ENCODE results near the gene FGF18.

FGF18 gene

DNA sequence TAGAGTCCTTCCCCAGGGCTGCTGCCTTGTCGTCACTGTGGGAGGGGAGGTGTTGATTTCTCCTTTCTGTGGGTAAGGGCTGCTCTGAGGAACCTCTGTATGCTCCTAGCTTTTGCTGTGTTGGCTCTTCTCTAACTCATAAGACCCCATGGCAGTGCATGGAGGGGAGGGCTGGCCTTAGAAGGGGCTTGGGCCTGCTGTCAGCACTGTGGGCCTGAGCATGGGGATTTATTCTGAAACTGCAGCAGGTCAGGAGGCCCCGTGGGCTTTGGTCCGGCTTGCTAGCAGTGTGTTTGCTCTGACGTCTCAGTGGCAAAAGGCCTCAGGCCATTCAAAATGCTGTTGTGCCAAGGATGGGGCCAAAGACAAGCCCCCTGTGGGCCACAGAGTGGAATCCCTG, 6.8 kb downstream of the FGF18 start:
- Histone ChIP-seq H3K4me2 (ENCODE audit: low read depth, low read length, poor library complexity, severe bottlenecking) (no peak overlapping the region), H3K27me3 (ENCODE audit: insufficient read depth, low read length, poor library complexity, severe bottlenecking) (no peaks in the 10 kb centered on the region), H3K36me3 (ENCODE audit: insufficient read depth, low read length) (no peaks in the 10 kb centered on the region), H3F3A (ENCODE audit: low read depth) (no peaks in the 10 kb centered on the region), H2AFZ (ENCODE audit: low read length) (no peak overlapping the region), H3K9me3 (ENCODE audit: insufficient read depth, low read depth, low read length) (no peaks in the 10 kb centered on the region), H3K79me2 (ENCODE audit: insufficient read depth, low read length) (no peaks in the 10 kb centered on the region), H3K4me3 (ENCODE audit: low read length, poor library complexity, severe bottlenecking) (no peak overlapping the region), H3K4me1 (ENCODE audit: insufficient read depth, low read length, poor library complexity, severe bottlenecking) (no peaks in the 10 kb centered on the region), H3K9ac (ENCODE audit: low read depth, low read length, poor library complexity, severe bottlenecking) (no peak overlapping the region), H4K20me1 (ENCODE audit: insufficient read depth, low read length, poor library complexity, severe bottlenecking) (no peaks in the 10 kb centered on the region), H3K9me2 (replicated peaks; ENCODE audit: low read depth, low read length) (no peaks in the 10 kb centered on the region)
- TF ChIP-seq, protein P1, sequence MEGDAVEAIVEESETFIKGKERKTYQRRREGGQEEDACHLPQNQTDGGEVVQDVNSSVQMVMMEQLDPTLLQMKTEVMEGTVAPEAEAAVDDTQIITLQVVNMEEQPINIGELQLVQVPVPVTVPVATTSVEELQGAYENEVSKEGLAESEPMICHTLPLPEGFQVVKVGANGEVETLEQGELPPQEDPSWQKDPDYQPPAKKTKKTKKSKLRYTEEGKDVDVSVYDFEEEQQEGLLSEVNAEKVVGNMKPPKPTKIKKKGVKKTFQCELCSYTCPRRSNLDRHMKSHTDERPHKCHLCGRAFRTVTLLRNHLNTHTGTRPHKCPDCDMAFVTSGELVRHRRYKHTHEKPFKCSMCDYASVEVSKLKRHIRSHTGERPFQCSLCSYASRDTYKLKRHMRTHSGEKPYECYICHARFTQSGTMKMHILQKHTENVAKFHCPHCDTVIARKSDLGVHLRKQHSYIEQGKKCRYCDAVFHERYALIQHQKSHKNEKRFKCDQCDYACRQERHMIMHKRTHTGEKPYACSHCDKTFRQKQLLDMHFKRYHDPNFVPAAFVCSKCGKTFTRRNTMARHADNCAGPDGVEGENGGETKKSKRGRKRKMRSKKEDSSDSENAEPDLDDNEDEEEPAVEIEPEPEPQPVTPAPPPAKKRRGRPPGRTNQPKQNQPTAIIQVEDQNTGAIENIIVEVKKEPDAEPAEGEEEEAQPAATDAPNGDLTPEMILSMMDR (conservative IDR thresholded peaks at IDR 0.05; ENCODE audit: low read length): no peak
- TF ChIP-seq EZH2phosphoT487 (IDR thresholded peaks at IDR 0.05; ENCODE audit: borderline replicate concordance): no peak

DNA sequence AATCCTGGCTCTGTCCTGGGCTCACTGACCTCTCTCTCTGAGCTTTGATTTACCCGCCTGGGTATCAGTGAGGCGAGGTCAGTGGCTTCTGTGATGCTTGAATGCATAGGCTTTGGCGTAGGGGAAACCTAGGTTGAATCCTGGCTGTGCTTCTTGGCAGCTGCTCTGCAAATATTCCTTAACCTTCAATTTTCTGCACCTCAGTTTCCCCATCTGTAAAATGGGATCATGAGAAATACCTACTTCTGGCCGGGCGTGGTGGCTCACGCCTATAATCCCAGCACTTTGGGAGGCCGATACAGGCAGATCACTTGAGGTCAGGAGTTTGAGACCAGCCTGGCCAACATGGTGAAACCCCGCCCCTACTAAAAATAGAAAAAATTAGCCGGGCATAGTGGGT, 7.2 kb downstream of the FGF18 start:
- H3K27me3 ChIP-seq (ENCODE audit: insufficient read depth, low read length, poor library complexity, severe bottlenecking): no peaks in the 10 kb centered on the region
- no peaks in the 10 kb centered on the region for H4K20me1 ChIP-seq (ENCODE audit: insufficient read depth, low read length, poor library complexity, severe bottlenecking)
- no peak overlapping the region for H3K4me2 ChIP-seq (ENCODE audit: low read depth, low read length, poor library complexity, severe bottlenecking)
- H3K9me2 ChIP-seq (replicated peaks; ENCODE audit: low read depth, low read length): no peaks in the 10 kb centered on the region
- no peaks in the 10 kb centered on the region for H3F3A ChIP-seq (ENCODE audit: low read depth)
- no peak overlapping the region for H3K4me3 ChIP-seq (ENCODE audit: low read length, poor library complexity, severe bottlenecking)
- no peak overlapping the region for H2AFZ ChIP-seq (ENCODE audit: low read length)
- H3K4me1 ChIP-seq (ENCODE audit: insufficient read depth, low read length, poor library complexity, severe bottlenecking): no peaks in the 10 kb centered on the region
- no peaks in the 10 kb centered on the region for H3K79me2 ChIP-seq (ENCODE audit: insufficient read depth, low read length)
- H3K9me3 ChIP-seq (ENCODE audit: insufficient read depth, low read depth, low read length): no peaks in the 10 kb centered on the region
- TF ChIP-seq, protein P1 (conservative IDR thresholded peaks at IDR 0.05; ENCODE audit: low read length): no peak
- TF ChIP-seq EZH2phosphoT487 (IDR thresholded peaks at IDR 0.05; ENCODE audit: borderline replicate concordance): no peak
- H3K36me3 ChIP-seq (ENCODE audit: insufficient read depth, low read length): no peaks in the 10 kb centered on the region
- H3K9ac ChIP-seq (ENCODE audit: low read depth, low read length, poor library complexity, severe bottlenecking): no peak overlapping the region

DNA sequence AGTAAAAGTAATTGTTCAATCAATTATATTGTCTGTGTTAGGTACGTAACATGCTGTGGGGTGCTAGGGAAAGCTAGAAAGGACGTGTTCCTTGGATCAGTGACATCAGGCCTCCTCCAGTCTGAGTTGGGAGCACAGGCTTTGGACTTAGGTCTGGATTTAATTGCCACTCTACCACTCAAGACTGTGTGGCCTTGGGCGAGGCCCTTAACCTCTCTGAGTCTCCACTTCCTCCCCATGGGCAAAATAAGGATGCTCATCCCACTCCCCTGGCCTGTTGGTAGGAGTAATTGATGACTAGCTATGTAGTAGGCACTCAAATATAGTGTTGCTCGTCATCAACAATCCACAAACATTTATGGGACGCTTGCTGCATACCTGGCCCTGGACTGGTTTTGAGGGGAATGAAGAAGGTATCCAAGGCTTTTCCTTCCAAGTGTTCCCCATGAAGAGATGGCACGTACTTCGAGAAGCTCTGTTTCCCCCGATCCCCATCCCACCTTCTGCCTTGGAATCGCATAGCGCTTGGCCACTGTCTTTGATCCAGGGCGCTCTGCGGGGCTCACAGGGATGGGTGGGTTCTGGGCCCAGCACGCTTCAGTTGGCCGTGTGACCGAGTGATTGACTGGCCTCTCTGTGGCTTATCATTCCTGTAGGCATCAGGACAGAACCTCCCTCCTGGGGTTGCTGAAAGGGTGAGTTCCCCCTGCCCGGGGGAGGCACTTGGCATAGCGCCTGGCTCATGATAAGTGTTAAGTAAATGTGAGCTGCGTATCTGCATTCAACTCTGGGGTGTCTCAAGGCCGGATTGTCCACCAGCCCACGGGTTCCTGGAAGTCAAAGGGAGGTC, 8.1 kb downstream of the FGF18 start:
- H3K4me2 ChIP-seq (ENCODE audit: low read depth, low read length, poor library complexity, severe bottlenecking): no peak overlapping the region
- H4K20me1 ChIP-seq (ENCODE audit: insufficient read depth, low read length, poor library complexity, severe bottlenecking): no peaks in the 10 kb centered on the region
- TF ChIP-seq EZH2phosphoT487 (IDR thresholded peaks at IDR 0.05; ENCODE audit: borderline replicate concordance): no peak
- TF ChIP-seq, protein P1 (conservative IDR thresholded peaks at IDR 0.05; ENCODE audit: low read length): no peak
- no peaks in the 10 kb centered on the region for H3K79me2 ChIP-seq (ENCODE audit: insufficient read depth, low read length)
- H3F3A ChIP-seq (ENCODE audit: low read depth): no peaks in the 10 kb centered on the region
- no peak overlapping the region for H2AFZ ChIP-seq (ENCODE audit: low read length)
- H3K36me3 ChIP-seq (ENCODE audit: insufficient read depth, low read length): no peaks in the 10 kb centered on the region
- no peaks in the 10 kb centered on the region for H3K9me3 ChIP-seq (ENCODE audit: insufficient read depth, low read depth, low read length)
- H3K4me3 ChIP-seq (ENCODE audit: low read length, poor library complexity, severe bottlenecking): no peak overlapping the region
- H3K27me3 ChIP-seq (ENCODE audit: insufficient read depth, low read length, poor library complexity, severe bottlenecking): no peaks in the 10 kb centered on the region
- no peak overlapping the region for H3K9ac ChIP-seq (ENCODE audit: low read depth, low read length, poor library complexity, severe bottlenecking)
- no peaks in the 10 kb centered on the region for H3K4me1 ChIP-seq (ENCODE audit: insufficient read depth, low read length, poor library complexity, severe bottlenecking)
- H3K9me2 ChIP-seq (replicated peaks; ENCODE audit: low read depth, low read length): no peaks in the 10 kb centered on the region

All from Loucy (cell line).